Naive thymus-derived CD4-positive, alpha-beta T cell (primary cell): ENCODE data around the gene GYPA. TPM values are rescaled to one million over a fixed set of nuclear protein-coding genes. Genes with fewer than 3 reads are reported as not detected.
"Not testable (repeated sequence)": the region's sequence is repeated elsewhere in the genome, so short reads cannot be mapped to it uniquely, and the experiment has no call there.

Experiments used
- ATAC-seq: fragments of 150-1000 bp; cut with Tn5 transposase; 2 replicates; pipeline ENCODE4 v1.10.0; 2021; ENCODE audit warnings: mild to moderate bottlenecking, moderate library complexity
- CTCF ChIA-PET: fragments of 350-600 bp; sonication (Branson Sonifier 250); formaldehyde crosslinking; loops from one replicate; lab custom pipeline; 2021; ENCODE audit warnings: antibody characterized with exemption; lab: Charles Lee
- POLR2A ChIA-PET: fragments of 350-600 bp; sonication (Branson Sonifier 250); formaldehyde crosslinking; loops from one replicate; lab custom pipeline; 2021; ENCODE audit warnings: antibody characterized with exemption, inconsistent platforms; lab: Charles Lee
- DNase-seq, 9 donors: peaks; one replicate each; pipeline versions ENCODE4 v3.0.0 to v3.0.0-alpha.2; 2020 to 2022; ENCODE audit warnings: mixed read lengths in 1 of 9
- H3K27ac ChIP-seq: one replicate; pipeline ENCODE4 v1.7.0; 2013; ENCODE audit warnings: mild to moderate bottlenecking, low read depth, low read length, moderate library complexity
- H3K27me3 ChIP-seq, 2 donors: one replicate each; pipeline ENCODE4 v1.7.0; 2013; ENCODE audit warnings: low read length in 2 of 2, mild to moderate bottlenecking in 2 of 2, moderate library complexity in 2 of 2; ENCODE audit not compliant: control insufficient read depth in 2 of 2, insufficient read depth in 2 of 2
- H3K36me3 ChIP-seq, 3 experiments: 1 replicate in 2 of 3; 2 replicates in 1 of 3; pipeline ENCODE4 v1.7.0; 2013; ENCODE audit warnings: low read length in 3 of 3, mild to moderate bottlenecking in 3 of 3, moderate library complexity in 1 of 3; ENCODE audit not compliant: insufficient read depth in 3 of 3, control insufficient read depth in 2 of 3
- H3K4me1 ChIP-seq, 2 donors: one replicate each; pipeline ENCODE4 v1.7.0; 2013; ENCODE audit warnings: low read length in 2 of 2, mild to moderate bottlenecking in 2 of 2, moderate library complexity in 1 of 2; ENCODE audit not compliant: control insufficient read depth in 2 of 2, insufficient read depth in 2 of 2
- H3K4me3 ChIP-seq: 2 replicates; pipeline ENCODE4 v1.7.0; 2013; ENCODE audit warnings: mild to moderate bottlenecking, low read length
- H3K9me3 ChIP-seq, 3 experiments: 1 replicate in 2 of 3; 2 replicates in 1 of 3; pipeline ENCODE4 v1.7.0; 2013; ENCODE audit warnings: low read length in 3 of 3; ENCODE audit not compliant: control insufficient read depth in 2 of 3
- H3K27ac Mint-ChIP-seq, 9 donors: one replicate each; pipeline ENCODE4 v1.8.0; 2020 to 2022; ENCODE audit warnings: mixed read lengths in 9 of 9, mild to moderate bottlenecking in 8 of 9, moderate library complexity in 5 of 9, inconsistent platforms in 2 of 9
- H3K27me3 Mint-ChIP-seq, 5 donors: one replicate each; pipeline ENCODE4 v1.8.0; 2021 to 2022; ENCODE audit warnings: mixed read lengths in 5 of 5, mild to moderate bottlenecking in 1 of 5
- H3K36me3 Mint-ChIP-seq, 5 donors: one replicate each; pipeline ENCODE4 v1.8.0; 2020 to 2022; ENCODE audit warnings: mixed read lengths in 5 of 5, mild to moderate bottlenecking in 3 of 5, inconsistent platforms in 1 of 5
- H3K4me1 Mint-ChIP-seq, 7 donors: one replicate each; pipeline ENCODE4 v1.8.0; 2020 to 2022; ENCODE audit warnings: mixed read lengths in 7 of 7, mild to moderate bottlenecking in 3 of 7, inconsistent platforms in 1 of 7
- H3K4me3 Mint-ChIP-seq, 10 donors: one replicate each; pipeline ENCODE4 v1.8.0; 2020 to 2022; ENCODE audit warnings: mild to moderate bottlenecking in 10 of 10, mixed read lengths in 10 of 10, moderate library complexity in 6 of 10, inconsistent platforms in 2 of 10
- H3K9me3 Mint-ChIP-seq, 11 donors: one replicate each; pipeline ENCODE4 v1.8.0; 2020 to 2022; ENCODE audit warnings: mixed read lengths in 11 of 11, mild to moderate bottlenecking in 4 of 11, inconsistent platforms in 1 of 11, moderate library complexity in 1 of 11
- intact Hi-C, 2 donors: fragments of 100-400 bp; cut with micrococcal nuclease; formaldehyde crosslinking; loops; one replicate each; pipeline ENCODE4 v1.15.1; 2023
- polyA plus RNA-seq, 2 donors: library from polyadenylated mRNA; unstranded; fragments of 300-500 nt; fragmentation: Illumina TruSeq; gene quantifications; one replicate each; pipeline ENCODE4 v1.2.3, GENCODE V29; 2021
- total RNA-seq, 6 experiments: library from RNA in 5 of 6; stranded (reverse) in 5 of 6; gene quantifications; 1 replicate in 5 of 6; 2 replicates in 1 of 6; pipeline ENCODE4 v1.2.3 and lab custom pipeline; 2021 to 2026

The GYPA gene
- total and polyA plus RNA-seq, 7 experiments from 2014 or later: not detected

- DNase-seq: no peak
- POLR2A ChIA-PET: no interaction called here
- peaks cover 0 to 4% (median 0%) of the 10 kb centered on the region in 11 donors for H3K9me3 Mint-ChIP-seq
- no peak overlapping the region for H3K27ac Mint-ChIP-seq
- Histone ChIP-seq H3K4me3 (no peak overlapping the region), H3K27ac (no peak overlapping the region), H3K9me3 (no peaks in the 10 kb centered on the region), H3K27me3 (no peaks in the 10 kb centered on the region), H3K4me1 (no peaks in the 10 kb centered on the region), H3K36me3 (no peaks in the 10 kb centered on the region)
- no peaks in the 10 kb centered on the region for H3K36me3 Mint-ChIP-seq
- CTCF ChIA-PET: no interaction called here
- intact Hi-C loops: no loop called here
- ATAC-seq: no peak
- peaks cover 0 to 23% (median 6%) of the 10 kb centered on the region in 5 donors for H3K27me3 Mint-ChIP-seq
- H3K4me3 Mint-ChIP-seq: no peak overlapping the region
- peaks cover 0 to 2% (median 0%) of the 10 kb centered on the region in 7 donors for H3K4me1 Mint-ChIP-seq
These were observed 49.8 kb downstream of the GYPA start for GRCh38 chr4:144090744-144091143.

DNA sequence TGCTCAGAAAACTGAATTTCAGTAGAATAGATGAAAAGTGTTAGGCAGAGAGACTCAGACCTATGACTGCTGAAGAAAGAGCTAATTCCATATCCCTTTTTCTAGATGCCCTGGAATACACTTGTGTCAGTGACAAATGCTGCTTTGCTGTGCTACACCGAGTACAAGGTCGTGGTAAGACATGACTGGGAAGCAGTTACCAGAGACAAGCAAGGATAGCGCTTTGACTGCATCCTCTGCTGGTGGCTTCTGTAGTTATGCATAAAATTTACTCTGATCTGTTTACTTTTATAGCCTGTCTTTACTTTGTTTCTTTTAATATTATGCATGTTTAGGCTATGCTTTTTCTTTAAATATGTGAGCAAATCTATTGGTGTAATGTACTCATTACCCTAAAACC, 58.5 kb downstream of the GYPA start:
- CTCF ChIA-PET, H3K9me3 Mint-ChIP-seq, H3K4me3 ChIP-seq, intact Hi-C loops, ATAC-seq, H3K27ac Mint-ChIP-seq, H3K36me3 ChIP-seq, H3K9me3 ChIP-seq, H3K4me1 Mint-ChIP-seq, H3K27me3 ChIP-seq, H3K4me1 ChIP-seq, POLR2A ChIA-PET, H3K36me3 Mint-ChIP-seq, H3K27ac ChIP-seq, H3K4me3 Mint-ChIP-seq, DNase-seq: not testable (repeated sequence)
- peaks cover 0 to 34% (median 6%) of the 10 kb centered on the region in 5 donors for H3K27me3 Mint-ChIP-seq

- POLR2A ChIA-PET, H3K4me1 Mint-ChIP-seq, H3K27ac ChIP-seq, H3K4me1 ChIP-seq, H3K27ac Mint-ChIP-seq, H3K36me3 ChIP-seq, DNase-seq, H3K27me3 ChIP-seq, H3K4me3 ChIP-seq, CTCF ChIA-PET, H3K4me3 Mint-ChIP-seq, ATAC-seq, H3K36me3 Mint-ChIP-seq, H3K9me3 ChIP-seq, H3K9me3 Mint-ChIP-seq, intact Hi-C loops: not testable (repeated sequence)
- H3K27me3 Mint-ChIP-seq: peaks cover 0 to 27% (median 6%) of the 10 kb centered on the region in 5 donors
These were observed 60.4 kb downstream of the GYPA start for GRCh38 chr4:144080135-144080534.

- DNase-seq, H3K9me3 Mint-ChIP-seq, H3K4me3 ChIP-seq, CTCF ChIA-PET, H3K27ac ChIP-seq, POLR2A ChIA-PET, H3K4me1 ChIP-seq, H3K36me3 ChIP-seq, ATAC-seq, H3K4me1 Mint-ChIP-seq, H3K9me3 ChIP-seq, H3K4me3 Mint-ChIP-seq, H3K27me3 ChIP-seq, H3K36me3 Mint-ChIP-seq, intact Hi-C loops, H3K27ac Mint-ChIP-seq: not testable (repeated sequence)
- H3K27me3 Mint-ChIP-seq: peaks cover 0 to 27% (median 5%) of the 10 kb centered on the region in 5 donors
These were observed 61.8 kb downstream of the GYPA start for GRCh38 chr4:144078746-144079145.

DNA sequence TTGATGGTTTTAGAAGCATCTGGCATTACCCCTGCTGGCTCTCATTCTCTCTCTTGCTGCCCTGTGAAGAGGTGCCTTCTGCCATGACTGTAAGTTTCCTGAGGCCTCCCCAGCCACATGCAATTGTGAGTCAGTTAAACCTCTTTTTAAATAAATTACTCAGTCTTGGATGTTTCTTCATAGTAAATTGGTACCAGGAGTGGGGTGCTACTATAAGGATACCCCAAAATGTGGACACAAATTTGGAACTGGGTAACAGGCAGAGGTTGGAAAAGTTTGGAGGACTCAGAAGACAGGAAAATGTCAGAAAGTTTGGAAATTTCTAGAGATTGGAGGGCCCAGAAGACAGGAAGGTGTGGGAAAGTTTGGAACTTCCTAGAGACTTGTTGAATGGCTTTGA, 79.0 kb downstream of the GYPA start:
- not testable (repeated sequence) for ATAC-seq, DNase-seq

GRCh38 chr4:144060234-144060859, 80.2 kb downstream of the GYPA start:
- DNase-seq, POLR2A ChIA-PET, CTCF ChIA-PET, H3K4me1 Mint-ChIP-seq, ATAC-seq, H3K36me3 Mint-ChIP-seq, intact Hi-C loops, H3K4me3 Mint-ChIP-seq, H3K36me3 ChIP-seq, H3K9me3 ChIP-seq, H3K27ac ChIP-seq, H3K27me3 ChIP-seq, H3K4me1 ChIP-seq, H3K4me3 ChIP-seq, H3K27ac Mint-ChIP-seq: not testable (repeated sequence)
- peaks cover 7 to 32% (median 17%) of the 10 kb centered on the region in 11 donors for H3K9me3 Mint-ChIP-seq
- peaks cover 0 to 27% (median 5%) of the 10 kb centered on the region in 5 donors for H3K27me3 Mint-ChIP-seq

More for the DNA sequence above, 79.0 kb downstream of the GYPA start:
- POLR2A ChIA-PET, H3K4me1 ChIP-seq, H3K27ac ChIP-seq, H3K27ac Mint-ChIP-seq, H3K36me3 Mint-ChIP-seq, H3K4me3 ChIP-seq, H3K36me3 ChIP-seq, CTCF ChIA-PET, H3K4me3 Mint-ChIP-seq, H3K4me1 Mint-ChIP-seq, H3K27me3 ChIP-seq, H3K9me3 ChIP-seq, intact Hi-C loops: not testable (repeated sequence)
- Mint-ChIP-seq H3K9me3 (peaks cover 7 to 32% (median 17%) of the 10 kb centered on the region in 11 donors), H3K27me3 (peaks cover 0 to 22% (median 4%) of the 10 kb centered on the region in 5 donors)
